ENCODE measurements around the gene RAB5A.

Gene RAB5A

GRCh38 chr3:19903649-19904048 lies 43.2 kb upstream of the RAB5A start:
- POLR2A ChIA-PET = no interaction called here
- no peak for DNase-seq (ENCODE audit: low read depth, low spot score)
- H3K4me3 ChIP-seq (ENCODE audit: low read depth, low read length) = no peak overlapping the region
- CTCF ChIA-PET = no interaction called here
- TF ChIP-seq CTCF (IDR thresholded peaks at IDR 0.05; ENCODE audit: insufficient read depth, low read length, missing control alignments) = no peak

GRCh38 chr3:19907523-19907922 lies 39.4 kb upstream of the RAB5A start:
- no peak for DNase-seq (ENCODE audit: low read depth, low spot score)
- no peak for TF ChIP-seq CTCF (IDR thresholded peaks at IDR 0.05; ENCODE audit: insufficient read depth, low read length, missing control alignments)
- no peak overlapping the region for H3K4me3 ChIP-seq (ENCODE audit: low read depth, low read length)
- ChIA-PET POLR2A (interaction anchor here (0.6 kb wide), 1 partner anchor 71 kb away, joined by 3 read pairs; no protein-coding TSS in a partner anchor), CTCF (interaction anchor here (1.2 kb wide), 1 partner anchor 17 kb away, joined by 3 read pairs; no protein-coding TSS in a partner anchor)

GRCh38 chr3:19911452-19911851 lies 35.4 kb upstream of the RAB5A start:
- no peak for TF ChIP-seq CTCF (IDR thresholded peaks at IDR 0.05; ENCODE audit: insufficient read depth, low read length, missing control alignments)
- CTCF ChIA-PET = interaction anchor here (1.0 kb wide), 1 partner anchor 10 kb away, joined by 3 read pairs; no protein-coding TSS in a partner anchor
- no peak for DNase-seq (ENCODE audit: low read depth, low spot score)
- H3K4me3 ChIP-seq (ENCODE audit: low read depth, low read length) = no peak overlapping the region
- POLR2A ChIA-PET = no interaction called here

- DNase-seq (ENCODE audit: low read depth, low spot score) = no peak
- POLR2A ChIA-PET = no interaction called here
- H3K4me3 ChIP-seq (ENCODE audit: low read depth, low read length) = no peak overlapping the region
- CTCF ChIA-PET = no interaction called here
- TF ChIP-seq CTCF (IDR thresholded peaks at IDR 0.05; ENCODE audit: insufficient read depth, low read length, missing control alignments) = no peak
Measured at GRCh38 chr3:19917167-19917566, 29.7 kb upstream of the RAB5A start.

GRCh38 chr3:19920401-19921080 lies 26.4 kb upstream of the RAB5A start:
- no peak overlapping the region for H3K4me3 ChIP-seq (ENCODE audit: low read depth, low read length)
- no peak for TF ChIP-seq CTCF (IDR thresholded peaks at IDR 0.05; ENCODE audit: insufficient read depth, low read length, missing control alignments)
- DNase-seq (ENCODE audit: low read depth, low spot score) = no peak
- POLR2A ChIA-PET = no interaction called here
- CTCF ChIA-PET = no interaction called here

- TF ChIP-seq CTCF (IDR thresholded peaks at IDR 0.05; ENCODE audit: insufficient read depth, low read length, missing control alignments) = no peak
- DNase-seq (ENCODE audit: low read depth, low spot score) = no peak
- ChIA-PET POLR2A (no interaction called here), CTCF (no interaction called here)
- H3K4me3 ChIP-seq (ENCODE audit: low read depth, low read length) = no peak overlapping the region
Measured at GRCh38 chr3:19931180-19931692, 15.7 kb upstream of the RAB5A start.
